Measurements from ENCODE around the gene STPG4. TPM values are rescaled to one million over a fixed set of nuclear protein-coding genes. Genes with fewer than 3 reads are reported as not detected.

STPG4 gene
- total RNA-seq, 4 donors from 2014 or later = 0.64 to 1.2 (median 0.82) TPM; not detected in 1

GRCh38 chr2:47159627-47160026, 4.5 kb upstream of the STPG4 start:
- intact Hi-C loops (cut with DNase I; ENCODE audit: low total_unique reads) = no loop called here
- 95 to 100% methylated on average over 3 of the region's 3 CpGs for WGBS, 2 donors (ENCODE audit: low coverage in 1 of 2)
- TF ChIP-seq CTCF (IDR thresholded peaks at IDR 0.05) = no peak
- TF ChIP-seq POLR2A (IDR thresholded peaks at IDR 0.05) = no peak
- no peak for TF ChIP-seq POLR2AphosphoS5 (IDR thresholded peaks at IDR 0.05)
- TF ChIP-seq EP300 (IDR thresholded peaks at IDR 0.05; ENCODE audit: low read depth) = no peak
- in situ Hi-C loops (cut with MboI; ENCODE audit: low pct_ligation_motif_present in 1 of 4, low pct_unique_long_range_greater_than_20kb in 1 of 4, low sequenced_read_pairs in 3 of 4) = loop anchor here in 1 of 4 donors (25.0 kb wide), 1 partner anchor 147 kb away; no protein-coding TSS in a partner anchor
- Histone ChIP-seq H3K9me3 (no peaks in the 10 kb centered on the region), H3K4me1 (peaks cover 9 to 31% (median 14%) of the 10 kb centered on the region in 4 donors), H3K4me3 (no peak overlapping the region), H3K27ac (no peak overlapping the region), H3K36me3 (peaks cover 0 to 39% (median 19%) of the 10 kb centered on the region in 4 donors), H3K27me3 (no peaks in the 10 kb centered on the region)
- DNase-seq = no peak

GRCh38 chr2:47158576-47158975, 3.5 kb upstream of the STPG4 start:
- H3K36me3 ChIP-seq = peaks cover 0 to 45% (median 19%) of the 10 kb centered on the region in 4 donors
- H3K4me1 ChIP-seq = peaks cover 8 to 24% (median 13%) of the 10 kb centered on the region in 4 donors
- TF ChIP-seq POLR2AphosphoS5 (IDR thresholded peaks at IDR 0.05) (no peak), EP300 (IDR thresholded peaks at IDR 0.05; ENCODE audit: low read depth) (no peak), CTCF (IDR thresholded peaks at IDR 0.05) (no peak), POLR2A (IDR thresholded peaks at IDR 0.05) (no peak)
- 93 to 100% methylated on average over 2 of the region's 2 CpGs for WGBS, 2 donors (ENCODE audit: low coverage in 1 of 2)
- H3K9me3 ChIP-seq = no peaks in the 10 kb centered on the region
- DNase-seq = no peak
- in situ Hi-C loops (cut with MboI; ENCODE audit: low pct_ligation_motif_present in 1 of 4, low pct_unique_long_range_greater_than_20kb in 1 of 4, low sequenced_read_pairs in 3 of 4) (loop anchor here in 1 of 4 donors (25.0 kb wide), 1 partner anchor 146 kb away; no protein-coding TSS in a partner anchor), intact Hi-C loops (cut with DNase I; ENCODE audit: low total_unique reads) (no loop called here)
- H3K4me3 ChIP-seq = no peak overlapping the region
- H3K27ac ChIP-seq = no peak overlapping the region
- H3K27me3 ChIP-seq = no peaks in the 10 kb centered on the region

GRCh38 chr2:47152803-47153202, 2.3 kb downstream of the STPG4 start:
- no peak for TF ChIP-seq EP300 (IDR thresholded peaks at IDR 0.05; ENCODE audit: low read depth)
- TF ChIP-seq CTCF (IDR thresholded peaks at IDR 0.05) = no peak
- TF ChIP-seq POLR2A (IDR thresholded peaks at IDR 0.05) = no peak
- no peak for TF ChIP-seq POLR2AphosphoS5 (IDR thresholded peaks at IDR 0.05)
- Histone ChIP-seq H3K9me3 (no peaks in the 10 kb centered on the region), H3K4me1 (peaks cover 0 to 10% (median 5%) of the 10 kb centered on the region in 4 donors), H3K36me3 (peaks cover 0 to 20% (median 4%) of the 10 kb centered on the region in 4 donors), H3K27ac (no peak overlapping the region), H3K27me3 (no peaks in the 10 kb centered on the region), H3K4me3 (no peak overlapping the region)
- no peak for DNase-seq
- in situ Hi-C loops (cut with MboI; ENCODE audit: low pct_ligation_motif_present in 1 of 4, low pct_unique_long_range_greater_than_20kb in 1 of 4, low sequenced_read_pairs in 3 of 4) = loop anchor here in 1 of 4 donors (25.0 kb wide), 1 partner anchor 141 kb away; no protein-coding TSS in a partner anchor
- intact Hi-C loops (cut with DNase I; ENCODE audit: low total_unique reads) = loop anchor here (2.0 kb wide), 1 partner anchor 70 kb away; no protein-coding TSS in a partner anchor

- no peak overlapping the region for H3K27ac ChIP-seq
- intact Hi-C loops (cut with DNase I; ENCODE audit: low total_unique reads) = no loop called here
- TF ChIP-seq POLR2A (IDR thresholded peaks at IDR 0.05) (no peak), CTCF (IDR thresholded peaks at IDR 0.05) (no peak), POLR2AphosphoS5 (IDR thresholded peaks at IDR 0.05) (no peak), EP300 (IDR thresholded peaks at IDR 0.05; ENCODE audit: low read depth) (no peak)
Measured at GRCh38 chr2:47150175-47150574, 4.9 kb downstream of the STPG4 start.

More at GRCh38 chr2:47150175-47150574, 4.9 kb downstream of the STPG4 start:
- Histone ChIP-seq H3K4me3 (no peak overlapping the region), H3K27me3 (no peaks in the 10 kb centered on the region), H3K36me3 (peaks cover 0 to 20% (median 4%) of the 10 kb centered on the region in 4 donors), H3K9me3 (no peaks in the 10 kb centered on the region), H3K4me1 (no peaks in the 10 kb centered on the region)
- in situ Hi-C loops (cut with MboI; ENCODE audit: low pct_ligation_motif_present in 1 of 4, low pct_unique_long_range_greater_than_20kb in 1 of 4, low sequenced_read_pairs in 3 of 4) = loop anchor here in 1 of 4 donors (25.0 kb wide), 1 partner anchor 138 kb away; no protein-coding TSS in a partner anchor
- DNase-seq = no peak
- WGBS, 2 donors (ENCODE audit: low coverage in 1 of 2) = 94 to 97% methylated on average over 3 of the region's 3 CpGs

Measured in transverse colon (tissue), 4 donors.